Adipocyte (in vitro differentiated cells): ENCODE data around the gene AFF3.
"Not testable (repeated sequence)": the region's sequence is repeated elsewhere in the genome, so short reads cannot be mapped to it uniquely, and the experiment has no call there.

ENCODE experiments used
- DNase-seq: peaks from one replicate; pipeline ENCODE4 v3.0.0-alpha.2; 2015; ENCODE audit warnings: low read depth
- H3K27me3 ChIP-seq: replicated peaks from 2 replicates; pipeline ENCODE4 v1.7.0; 2013; ENCODE audit warnings: mild to moderate bottlenecking, low read length, moderate library complexity; ENCODE audit not compliant: control insufficient read depth, insufficient read depth
- H3K36me3 ChIP-seq: 2 replicates; pipeline ENCODE4 v1.7.0; 2013; ENCODE audit warnings: low read length, mild to moderate bottlenecking, moderate library complexity; ENCODE audit not compliant: control insufficient read depth, insufficient read depth, severe bottlenecking
- H3K4me1 ChIP-seq: 2 replicates; pipeline ENCODE4 v1.7.0; 2013; ENCODE audit warnings: mild to moderate bottlenecking, low read length, moderate library complexity; ENCODE audit not compliant: control insufficient read depth, insufficient read depth
- H3K4me3 ChIP-seq: 2 replicates; pipeline ENCODE4 v1.7.0; 2013; ENCODE audit warnings: mild to moderate bottlenecking, low read length, moderate library complexity
- H3K9ac ChIP-seq: 2 replicates; pipeline ENCODE4 v1.7.0; 2013; ENCODE audit warnings: mild to moderate bottlenecking, low read length, moderate library complexity
- H3K9me3 ChIP-seq: 2 replicates; pipeline ENCODE4 v1.7.0; 2013; ENCODE audit warnings: mild to moderate bottlenecking, low read length, moderate library complexity; ENCODE audit not compliant: control insufficient read depth

The AFF3 gene

GRCh38 chr2:99754210-99754609 is 388.2 kb downstream of the AFF3 start:
- H3K4me3 ChIP-seq, result no peak overlapping the region
- H3K27me3 ChIP-seq, result no peaks in the 10 kb centered on the region
- no peak overlapping the region for H3K9ac ChIP-seq
- no peaks in the 10 kb centered on the region for H3K9me3 ChIP-seq
- H3K36me3 ChIP-seq, result no peaks in the 10 kb centered on the region
- peak; percentile 64 for DNase-seq
- H3K4me1 ChIP-seq, result peaks cover 12% of the 10 kb centered on the region

- peaks cover 12% of the 10 kb centered on the region for H3K4me1 ChIP-seq
- no peaks in the 10 kb centered on the region for H3K9me3 ChIP-seq
- H3K4me3 ChIP-seq, result no peak overlapping the region
- H3K27me3 ChIP-seq, result no peaks in the 10 kb centered on the region
- DNase-seq, result no peak
- H3K36me3 ChIP-seq, result no peaks in the 10 kb centered on the region
- H3K9ac ChIP-seq, result no peak overlapping the region
These were observed 388.9 kb downstream of the AFF3 start for GRCh38 chr2:99753505-99753904.

DNA sequence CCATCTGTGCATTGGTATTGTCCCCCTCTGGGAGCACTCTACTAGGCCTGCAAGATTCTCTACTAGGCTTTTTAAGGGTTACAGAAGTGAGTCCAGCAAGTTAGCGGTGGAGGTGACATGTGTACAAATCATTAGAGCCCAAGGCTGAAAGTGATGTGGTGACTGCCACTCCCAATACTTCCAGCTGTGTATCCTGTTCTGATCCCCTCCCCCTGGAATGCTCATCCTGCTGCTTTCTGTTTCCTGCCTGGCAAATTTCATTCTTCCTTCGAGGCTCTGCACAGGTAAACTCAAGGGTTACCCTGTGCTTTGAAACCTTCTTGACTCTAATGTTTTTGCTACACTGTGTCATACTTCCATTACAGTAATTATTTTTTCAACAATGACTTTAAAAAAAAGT is 394.0 kb downstream of the AFF3 start:
- no peak for DNase-seq
- H3K9ac ChIP-seq, result no peak overlapping the region

GRCh38 chr2:99747842-99748241 is 394.5 kb downstream of the AFF3 start:
- H3K4me1 ChIP-seq, result no peaks in the 10 kb centered on the region
- peaks cover 6% of the 10 kb centered on the region for H3K27me3 ChIP-seq
- H3K9me3 ChIP-seq, result peaks cover 6% of the 10 kb centered on the region
- H3K4me3 ChIP-seq, result no peak overlapping the region
- no peak overlapping the region for H3K9ac ChIP-seq
- no peaks in the 10 kb centered on the region for H3K36me3 ChIP-seq
- DNase-seq, result no peak

More for the DNA sequence above, 394.0 kb downstream of the AFF3 start:
- Histone ChIP-seq H3K4me1 (no peaks in the 10 kb centered on the region), H3K36me3 (no peaks in the 10 kb centered on the region), H3K4me3 (no peak overlapping the region), H3K27me3 (peaks cover 2% of the 10 kb centered on the region), H3K9me3 (peaks cover 1% of the 10 kb centered on the region)

GRCh38 chr2:99743146-99743545 is 399.2 kb downstream of the AFF3 start:
- H3K4me3 ChIP-seq, result no peak overlapping the region
- peaks cover 14% of the 10 kb centered on the region for H3K9me3 ChIP-seq
- H3K36me3 ChIP-seq, result no peaks in the 10 kb centered on the region
- H3K27me3 ChIP-seq, result peaks cover 6% of the 10 kb centered on the region
- no peak overlapping the region for H3K9ac ChIP-seq
- H3K4me1 ChIP-seq, result no peaks in the 10 kb centered on the region
- no peak for DNase-seq

DNA sequence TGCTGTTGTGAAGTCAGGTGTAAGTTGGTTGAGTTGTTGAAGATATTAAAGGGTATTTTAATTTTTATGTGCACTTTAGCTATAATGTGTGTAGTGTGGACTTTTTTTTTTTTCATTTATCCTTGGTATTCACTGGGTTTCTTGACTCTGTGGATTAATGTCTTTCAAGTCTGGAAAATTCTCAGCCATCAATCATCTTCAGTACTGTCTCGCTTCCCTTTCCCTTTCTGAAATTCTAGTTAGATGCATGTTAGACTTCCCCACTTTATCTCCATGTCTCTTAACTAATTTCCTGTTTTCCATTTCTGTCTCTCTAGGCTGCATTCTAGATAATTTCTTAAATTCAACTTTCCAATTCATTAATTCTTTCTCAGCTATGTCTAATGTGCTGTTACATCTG is 404.9 kb downstream of the AFF3 start:
- Histone ChIP-seq H3K9ac (no peak overlapping the region), H3K4me3 (no peak overlapping the region), H3K4me1 (no peaks in the 10 kb centered on the region), H3K36me3 (no peaks in the 10 kb centered on the region), H3K9me3 (peaks cover 14% of the 10 kb centered on the region), H3K27me3 (no peaks in the 10 kb centered on the region)
- DNase-seq, result no peak

DNA sequence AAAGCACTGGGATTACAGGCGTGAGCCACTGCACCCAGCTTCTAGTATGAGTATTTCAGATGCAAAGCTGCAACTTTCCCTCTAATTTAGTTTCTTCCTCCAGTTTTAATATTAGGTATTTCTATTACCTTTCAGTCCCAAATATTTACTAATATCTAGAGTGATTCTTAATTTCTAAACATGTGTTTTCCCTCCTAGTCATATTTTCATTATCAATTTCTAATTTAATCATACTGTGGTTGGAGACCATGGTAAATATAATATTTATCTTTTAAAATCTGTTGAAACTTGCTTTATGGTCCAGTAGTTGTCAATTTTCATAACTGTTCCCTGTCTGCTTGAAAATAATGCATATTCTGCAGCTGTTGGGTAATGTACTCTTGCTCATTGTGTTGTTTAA is 406.6 kb downstream of the AFF3 start:
- H3K27me3 ChIP-seq, result no peaks in the 10 kb centered on the region
- DNase-seq, result no peak
- no peak overlapping the region for H3K9ac ChIP-seq
- no peaks in the 10 kb centered on the region for H3K36me3 ChIP-seq
- peaks cover 10% of the 10 kb centered on the region for H3K9me3 ChIP-seq
- no peak overlapping the region for H3K4me3 ChIP-seq
- no peaks in the 10 kb centered on the region for H3K4me1 ChIP-seq

GRCh38 chr2:99735314-99735713 is 407.1 kb downstream of the AFF3 start:
- not testable (repeated sequence) for H3K27me3 ChIP-seq, H3K4me1 ChIP-seq, DNase-seq, H3K4me3 ChIP-seq, H3K9ac ChIP-seq, H3K36me3 ChIP-seq, H3K9me3 ChIP-seq

DNA sequence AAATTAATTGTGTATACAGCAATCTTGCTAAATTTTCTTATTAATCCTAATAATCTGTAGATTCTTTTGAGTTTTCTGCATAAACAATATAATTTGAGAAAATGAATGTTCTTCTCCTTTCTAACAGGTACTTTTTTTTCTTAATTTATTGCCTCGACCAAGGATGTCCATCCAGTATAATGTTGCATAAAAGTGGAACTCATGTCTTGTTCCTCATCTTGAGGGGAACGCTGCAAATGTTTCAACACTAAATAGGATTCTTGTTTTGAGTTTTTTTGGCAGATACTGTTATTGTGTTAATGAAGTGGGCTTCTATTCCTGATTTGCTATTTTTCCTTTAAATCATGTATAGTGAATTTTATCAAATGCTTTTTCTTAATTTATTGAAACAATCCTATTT is 408.2 kb downstream of the AFF3 start:
- no peak for DNase-seq
- no peaks in the 10 kb centered on the region for H3K27me3 ChIP-seq
- H3K4me1 ChIP-seq, result peaks cover 2% of the 10 kb centered on the region
- peaks cover 10% of the 10 kb centered on the region for H3K9me3 ChIP-seq
- H3K4me3 ChIP-seq, result no peak overlapping the region
- H3K9ac ChIP-seq, result no peak overlapping the region
- no peaks in the 10 kb centered on the region for H3K36me3 ChIP-seq

DNA sequence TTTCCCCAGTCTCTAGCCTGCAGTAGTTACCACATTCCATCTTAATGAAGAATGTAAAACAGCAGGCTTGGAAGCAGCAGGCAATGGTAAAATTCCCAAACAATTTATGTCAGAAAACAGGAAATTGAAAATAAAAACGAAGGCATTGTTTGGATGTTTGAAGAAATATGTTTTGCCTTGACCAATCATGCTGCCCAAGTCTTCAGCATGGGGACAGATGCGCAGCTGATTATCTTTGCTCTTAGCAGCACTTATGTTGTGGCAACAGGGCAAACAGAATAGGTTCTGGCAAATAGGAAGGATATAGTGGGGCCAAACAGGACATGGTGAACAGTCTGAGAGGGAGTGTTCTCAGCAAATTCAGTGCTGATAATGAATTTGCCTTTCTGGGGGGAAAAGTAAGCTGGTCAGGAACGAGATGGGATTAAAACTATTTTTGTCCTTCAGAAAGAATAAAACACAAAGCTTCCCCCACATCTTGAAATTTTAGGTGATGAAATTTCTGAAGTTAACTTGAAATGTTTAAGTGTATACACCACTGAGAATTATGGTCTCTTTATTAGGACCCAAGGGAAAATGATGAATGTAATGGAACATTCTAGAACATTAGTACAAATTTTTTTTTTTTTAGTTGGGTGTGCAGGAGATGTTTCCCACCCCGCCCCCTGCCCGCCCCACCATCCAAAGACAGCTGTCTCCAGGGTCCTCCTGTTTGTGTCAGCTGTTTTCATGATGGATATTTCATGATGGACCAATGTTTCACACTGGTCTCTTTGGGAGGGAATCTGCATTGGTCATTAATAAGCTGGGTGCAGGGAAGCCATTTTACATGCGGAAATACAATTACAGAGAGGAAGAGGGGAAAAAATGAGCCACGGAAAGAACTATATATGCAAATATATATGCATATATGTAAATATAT is 413.0 kb downstream of the AFF3 start:
- DNase-seq, result peak; percentile 68
- Histone ChIP-seq H3K36me3 (no peaks in the 10 kb centered on the region), H3K4me1 (peaks cover 7% of the 10 kb centered on the region), H3K4me3 (no peak overlapping the region), H3K27me3 (no peaks in the 10 kb centered on the region), H3K9ac (no peak overlapping the region), H3K9me3 (no peaks in the 10 kb centered on the region)

DNA sequence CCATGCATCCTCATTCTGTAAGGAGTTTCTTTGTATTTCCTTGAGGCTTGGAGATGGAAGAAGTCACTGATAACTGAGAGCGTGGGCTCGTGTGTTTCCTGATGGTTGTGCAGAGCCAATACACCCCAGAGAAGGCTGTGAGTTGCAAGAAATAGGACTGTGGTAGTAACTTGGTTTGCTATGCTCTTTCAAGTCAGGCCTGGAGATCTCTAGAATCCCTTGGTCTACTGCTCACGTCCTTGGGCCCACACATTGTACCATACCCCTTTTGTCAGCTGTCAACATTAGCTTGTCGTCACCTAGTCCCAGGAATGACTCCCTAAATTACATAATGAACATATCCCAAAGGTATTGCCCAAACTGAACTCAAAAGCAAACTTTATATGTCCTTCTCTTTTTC is 414.2 kb downstream of the AFF3 start:
- H3K9me3 ChIP-seq, result no peaks in the 10 kb centered on the region
- no peak overlapping the region for H3K4me3 ChIP-seq
- H3K4me1 ChIP-seq, result peaks cover 7% of the 10 kb centered on the region
- H3K36me3 ChIP-seq, result no peaks in the 10 kb centered on the region
- H3K27me3 ChIP-seq, result no peaks in the 10 kb centered on the region
- H3K9ac ChIP-seq, result no peak overlapping the region
- no peak for DNase-seq

- Histone ChIP-seq H3K4me3 (no peak overlapping the region), H3K27me3 (no peaks in the 10 kb centered on the region), H3K9me3 (peaks cover 7% of the 10 kb centered on the region), H3K4me1 (peaks cover 7% of the 10 kb centered on the region), H3K36me3 (no peaks in the 10 kb centered on the region), H3K9ac (no peak overlapping the region)
- DNase-seq, result peak; percentile 26
These were observed 415.2 kb downstream of the AFF3 start for GRCh38 chr2:99727199-99727598.
